Spleen (tissue), 11 donors: ENCODE results near the gene GEMIN2. TPM values are rescaled to one million over a fixed set of nuclear protein-coding genes. Genes with fewer than 3 reads are reported as not detected.

Source experiments
- DNase-seq: peaks from one replicate; pipeline ENCODE4 v3.0.0-alpha.2; 2020
- H3K27ac ChIP-seq, 8 donors: fragments of 200-600 bp; sonication (generic) in 7 of 8; 1 replicate in 4 of 8; 2 replicates in 4 of 8; pipeline versions ENCODE4 v1.5.0 to v1.8.0; 2016 to 2021; ENCODE audit warnings: inconsistent platforms in 4 of 8, mild to moderate bottlenecking in 4 of 8, moderate library complexity in 1 of 8
- H3K27me3 ChIP-seq, 7 donors: fragments of 200-600 bp; sonication (generic) in 6 of 7; replicated peaks in 1 of 7; 1 replicate in 4 of 7; 2 replicates in 3 of 7; pipeline versions ENCODE4 v1.5.0 to v1.8.0; 2016 to 2021; ENCODE audit warnings: inconsistent platforms in 3 of 7, mild to moderate bottlenecking in 1 of 7
- H3K36me3 ChIP-seq, 6 donors: fragments of 200-600 bp; sonication (generic) in 5 of 6; 1 replicate in 4 of 6; 2 replicates in 2 of 6; pipeline versions ENCODE4 v1.5.0 to v1.8.0; 2016 to 2021; ENCODE audit warnings: inconsistent platforms in 2 of 6
- H3K4me1 ChIP-seq, 6 donors: fragments of 200-600 bp; sonication (generic) in 5 of 6; 1 replicate in 3 of 6; 2 replicates in 3 of 6; pipeline versions ENCODE4 v1.5.0 to v1.8.0; 2016 to 2021; ENCODE audit warnings: inconsistent platforms in 3 of 6
- H3K4me3 ChIP-seq, 8 donors: fragments of 200-600 bp; sonication (generic) in 7 of 8; 1 replicate in 4 of 8; 2 replicates in 4 of 8; pipeline versions ENCODE4 v1.5.0 to v1.8.0; 2016 to 2021; ENCODE audit warnings: inconsistent platforms in 4 of 8, mild to moderate bottlenecking in 4 of 8, moderate library complexity in 2 of 8
- H3K9me3 ChIP-seq, 8 donors: fragments of 200-600 bp; sonication (generic) in 7 of 8; 1 replicate in 4 of 8; 2 replicates in 4 of 8; pipeline versions ENCODE4 v1.5.0 to v1.8.0; 2016 to 2021; ENCODE audit warnings: inconsistent platforms in 4 of 8
- CTCF ChIP-seq, 11 experiments: fragments of 200-600 bp in 7 of 11; fragments of 450-650 bp in 4 of 11; sonication (generic) in 4 of 11; IDR thresholded peaks in 8 of 11; conservative IDR thresholded peaks in 3 of 11; 1 replicate in 7 of 11; 2 replicates in 4 of 11; pipeline versions ENCODE4 v1.4.0 to v1.8.0; 2016 to 2021; ENCODE audit warnings: antibody characterized with exemption in 11 of 11, inconsistent platforms in 4 of 11, mild to moderate bottlenecking in 1 of 11
- POLR2A ChIP-seq, 3 donors: fragments of 450-650 bp; IDR thresholded peaks; one replicate each; pipeline ENCODE4 v1.5.1; 2017; ENCODE audit warnings: antibody characterized with exemption in 3 of 3, mild to moderate bottlenecking in 1 of 3
- POLR2AphosphoS5 ChIP-seq, 3 donors: sonication (generic); formaldehyde crosslinking; IDR thresholded peaks; one replicate each; pipeline ENCODE4 v1.5.1; 2017; ENCODE audit warnings: antibody characterized with exemption in 3 of 3
- WGBS, 5 donors: extraction: QIAGEN DNeasy Blood & Tissue Kit in 3 of 5; methylation state at CpG; one replicate each; pipeline versions ENCODE4 v1.1.5 to v1.1.7; 2013 to 2018; 5-methylcytosine and 5-hydroxymethylcytosine counted together
- intact Hi-C: fragments of 100-400 bp; cut with DNase I; formaldehyde crosslinking; loops from one replicate; pipeline ENCODE4 v1.15.0; 2023; ENCODE audit warnings: low total_unique reads
- polyA plus RNA-seq, 3 donors: library from polyadenylated mRNA; stranded (reverse); fragments of 200-250 nt; gene quantifications; one replicate each; pipeline ENCODE4 v1.2.1, GENCODE V29; 2013
- total RNA-seq, 7 donors: library from RNA; depleted of rRNA in 3 of 7; stranded (reverse); fragments of >200 nt in 3 of 7; fragmentation: NEBNext Ultra II Directional in 4 of 7; extraction: Animal tissue kit (Norgen Biotek cat#: 25700) in 4 of 7; gene quantifications; one replicate each; pipeline versions ENCODE4 v1.1.0 to v1.2.1, GENCODE V29; 2016 to 2021
- donor health status: healthy with polysubstance abuse.
- donor health status: DM: no; HTN: no; CAD: no; lungs with moderate emphysema.
- donor health status: DM: no; HTN: no; CAD: no.
- donor health status: Bipolar disorder and iron deficiency.
- donor health status: healthy.
- donor health status: DM: no; HTN: no; CAD: no.
- donor health status: DM: yes; HTN: yes; CAD: no.

The GEMIN2 gene
- total and polyA plus RNA-seq, 10 donors, result 8.4 to 20.8 (median 13.2) TPM

- H3K9me3 ChIP-seq, result no peaks in the 10 kb centered on the region
- 4 to 6% (median 5%) methylated on average over 55 to 56 of the region's 56 CpGs for WGBS, 5 donors
- peak; percentile 98 for DNase-seq
- peak within 1 kb of the TSS; percentile 82 to 99 (median 88) for H3K4me3 ChIP-seq
- TF ChIP-seq POLR2AphosphoS5 (IDR thresholded peaks at IDR 0.05) (peak; percentile 98 to 99 (median 98)), CTCF (IDR thresholded peaks at IDR 0.05 in 8 of 11, conservative IDR thresholded peaks at IDR 0.05 in 3 of 11) (peak in 4 of 11 experiments; percentile 31 to 49 (median 42)), POLR2A (IDR thresholded peaks at IDR 0.05) (peak; percentile 67 to 85 (median 85))
- H3K27ac ChIP-seq, result peak within 1 kb of the TSS; percentile 88 to 98 (median 96)
- H3K4me1 ChIP-seq, result peaks cover 17 to 60% (median 38%) of the 10 kb centered on the region in 6 donors
- intact Hi-C loops, result loop anchor here (5.0 kb wide), 2 partner anchors 73 to 257 kb away; partner anchors contain the start of genes FBXO33 and SEC23A
- H3K36me3 ChIP-seq, result peaks cover 2 to 38% (median 34%) of the 10 kb centered on the region in 6 donors
- H3K27me3 ChIP-seq, result no peaks in the 10 kb centered on the region
Measured at GRCh38 chr14:39174560-39175444, 60.7 kb downstream of the GEMIN2 start, which contains the start of gene PNN. Gene PNN, plus strand, starts transcription at chr14:39175254. Its CDS starts 26 bp downstream, at chr14:39175280.

GRCh38 chr14:39175445-39176262 is 61.5 kb downstream of the GEMIN2 start:
- Histone ChIP-seq H3K4me1 (peaks cover 17 to 67% (median 42%) of the 10 kb centered on the region in 6 donors), H3K27ac (peak overlapping the region; percentile 88 to 98 (median 96)), H3K27me3 (no peaks in the 10 kb centered on the region), H3K9me3 (no peaks in the 10 kb centered on the region), H3K4me3 (peak overlapping the region; percentile 82 to 99 (median 88)), H3K36me3 (peaks cover 2 to 46% (median 43%) of the 10 kb centered on the region in 6 donors)
- 1 to 2% (median 1%) methylated on average over 31 to 36 of the region's 36 CpGs for WGBS, 5 donors
- intact Hi-C loops, result loop anchor here (5.0 kb wide), 2 partner anchors 73 to 257 kb away; partner anchors contain the start of genes FBXO33 and SEC23A
- TF ChIP-seq POLR2A (IDR thresholded peaks at IDR 0.05) (no peak), CTCF (IDR thresholded peaks at IDR 0.05 in 8 of 11, conservative IDR thresholded peaks at IDR 0.05 in 3 of 11) (no peak), POLR2AphosphoS5 (IDR thresholded peaks at IDR 0.05) (no peak)
- DNase-seq, result peak; percentile 92

GRCh38 chr14:39176263-39177167 is 62.4 kb downstream of the GEMIN2 start:
- Histone ChIP-seq H3K4me3 (peak overlapping the region in 7 of 8 donors; percentile 82 to 97 (median 86)), H3K9me3 (no peaks in the 10 kb centered on the region), H3K4me1 (peaks cover 13 to 69% (median 40%) of the 10 kb centered on the region in 6 donors), H3K27ac (peak overlapping the region in 7 of 8 donors; percentile 88 to 98 (median 96)), H3K27me3 (no peaks in the 10 kb centered on the region), H3K36me3 (peaks cover 2 to 55% (median 51%) of the 10 kb centered on the region in 6 donors)
- intact Hi-C loops, result loop anchor here (5.0 kb wide), 2 partner anchors 74 to 256 kb away; partner anchors contain the start of genes FBXO33 and SEC23A
- 73 to 82% (median 78%) methylated on average over 5 of the region's 5 CpGs for WGBS, 5 donors
- DNase-seq, result no peak
- TF ChIP-seq POLR2A (IDR thresholded peaks at IDR 0.05) (no peak), CTCF (IDR thresholded peaks at IDR 0.05 in 8 of 11, conservative IDR thresholded peaks at IDR 0.05 in 3 of 11) (no peak), POLR2AphosphoS5 (IDR thresholded peaks at IDR 0.05) (no peak)
